IMR-90 (cell line): ENCODE results near the gene ZNF816. TPM values are rescaled to one million over a fixed set of nuclear protein-coding genes. Genes with fewer than 3 reads are reported as not detected.

Source experiments
- ATAC-seq: fragments of 200-7000 bp; cut with Tn5 transposase; 2 replicates; pipeline ENCODE4 v1.9.1; 2020; ENCODE audit warnings: low read depth, mild to moderate bottlenecking, moderate library complexity
- BruUV-seq: library from RNA; stranded (reverse); fragments of 400-500 nt; replicated peaks from 2 replicates; lab custom pipeline; 2021; lab: Mats Ljungman, UMichigan
- CTCF ChIA-PET: fragments of 300-600 bp; formaldehyde crosslinking; extraction: SDS; loops from one replicate; lab custom pipeline; 2021; ENCODE audit warnings: antibody characterized with exemption; lab: Yijun Ruan, JAX
- POLR2A ChIA-PET: fragments of 300-600 bp; sonication (Branson Sonifier 250); formaldehyde crosslinking; loops from one replicate; lab custom pipeline; 2022; ENCODE audit warnings: antibody characterized with exemption; ENCODE audit not compliant: unreplicated experiment; lab: Charles Lee
- DNase-seq: peaks from one replicate; pipeline ENCODE4 v3.0.0; 2013
- H2AFZ ChIP-seq: replicated peaks from 2 replicates; pipeline ENCODE3; 2013; ENCODE audit warnings: low read length, mild to moderate bottlenecking; ENCODE audit not compliant: poor library complexity
- H2AK5ac ChIP-seq: 2 replicates; pipeline ENCODE4 v1.6.1; 2013; ENCODE audit warnings: low read depth, low read length, inconsistent platforms
- H2AK9ac ChIP-seq: replicated peaks from 2 replicates; pipeline ENCODE3; 2013; ENCODE audit warnings: mild to moderate bottlenecking, low read depth, low read length, moderate library complexity; ENCODE audit not compliant: poor library complexity
- H2BK120ac ChIP-seq: 2 replicates; pipeline ENCODE4 v1.6.1; 2013; ENCODE audit warnings: low read depth, low read length, inconsistent platforms
- H2BK15ac ChIP-seq: 3 replicates; pipeline ENCODE4 v1.6.1; 2013; ENCODE audit warnings: low read depth, low read length, inconsistent platforms
- H2BK20ac ChIP-seq: 2 replicates; pipeline ENCODE4 v1.6.1; 2013; ENCODE audit warnings: low read depth, mild to moderate bottlenecking, inconsistent platforms, low read length, moderate library complexity
- H2BK5ac ChIP-seq: 2 replicates; pipeline ENCODE4 v1.6.1; 2013; ENCODE audit warnings: mild to moderate bottlenecking, low read depth, low read length, inconsistent platforms; ENCODE audit not compliant: poor library complexity, severe bottlenecking
- H3K14ac ChIP-seq: replicated peaks from 2 replicates; pipeline ENCODE4 v1.6.1; 2013; ENCODE audit warnings: low read depth, low read length, inconsistent platforms
- H3K18ac ChIP-seq: 2 replicates; pipeline ENCODE4 v1.6.1; 2013; ENCODE audit warnings: low read depth, low read length, control low read depth
- H3K23ac ChIP-seq: 2 replicates; pipeline ENCODE4 v1.6.1; 2013; ENCODE audit warnings: low read depth, low read length, inconsistent platforms
- H3K27ac ChIP-seq: 2 replicates; pipeline ENCODE4 v1.5.1; 2013; ENCODE audit warnings: mild to moderate bottlenecking, control low read depth, low read length; ENCODE audit not compliant: insufficient read depth
- H3K27me3 ChIP-seq: 2 replicates; pipeline ENCODE4 v1.6.1; 2013; ENCODE audit warnings: low read length; ENCODE audit not compliant: control insufficient read depth, insufficient read depth
- H3K36me3 ChIP-seq: 2 replicates; pipeline ENCODE4 v1.6.1; 2013; ENCODE audit warnings: low read length, mixed read lengths; ENCODE audit not compliant: control insufficient read depth, insufficient read depth
- H3K4ac ChIP-seq: 2 replicates; pipeline ENCODE4 v1.6.1; 2013; ENCODE audit warnings: low read depth, low read length, inconsistent platforms
- H3K4me1 ChIP-seq: 2 replicates; pipeline ENCODE4 v1.6.1; 2013; ENCODE audit warnings: low read length, mixed read lengths; ENCODE audit not compliant: control insufficient read depth, insufficient read depth
- H3K4me2 ChIP-seq: 2 replicates; pipeline ENCODE4 v1.6.1; 2013; ENCODE audit warnings: low read depth, mild to moderate bottlenecking, control low read depth, low read length, moderate library complexity
- H3K4me3 ChIP-seq: 2 replicates; pipeline ENCODE4 v1.5.1; 2013; ENCODE audit warnings: low read depth, mild to moderate bottlenecking, control low read depth, low read length, moderate library complexity; ENCODE audit not compliant: insufficient read depth
- H3K56ac ChIP-seq: 2 replicates; pipeline ENCODE4 v1.6.1; 2013; ENCODE audit warnings: low read length, inconsistent platforms; ENCODE audit not compliant: insufficient read depth; ENCODE audit errors: extremely low read depth
- H3K79me1 ChIP-seq, 2 experiments: 2 replicates each; pipeline ENCODE4 v1.6.1; 2013; ENCODE audit warnings: low read length in 2 of 2, inconsistent platforms in 1 of 2, low read depth in 1 of 2
- H3K9ac ChIP-seq: 2 replicates; pipeline ENCODE4 v1.6.1; 2013; ENCODE audit warnings: low read depth, low read length, control low read depth
- H3K9me1 ChIP-seq: 2 replicates; pipeline ENCODE4 v1.6.1; 2013; ENCODE audit warnings: low read length, inconsistent platforms; ENCODE audit not compliant: insufficient read depth
- H3K9me3 ChIP-seq: 2 replicates; pipeline ENCODE4 v1.6.1; 2013; ENCODE audit warnings: low read length; ENCODE audit not compliant: control insufficient read depth, insufficient read depth
- H4K20me1 ChIP-seq: 2 replicates; pipeline ENCODE4 v1.6.1; 2013; ENCODE audit warnings: low read length, inconsistent platforms; ENCODE audit not compliant: insufficient read depth
- H4K5ac ChIP-seq: 2 replicates; pipeline ENCODE4 v1.6.1; 2013; ENCODE audit warnings: mild to moderate bottlenecking, low read depth, low read length, control low read depth
- H4K8ac ChIP-seq, 2 experiments: 2 replicates each; pipeline ENCODE4 v1.6.1; 2013; ENCODE audit warnings: low read depth in 2 of 2, low read length in 2 of 2, control low read depth in 1 of 2, inconsistent platforms in 1 of 2
- H4K91ac ChIP-seq: 2 replicates; pipeline ENCODE4 v1.6.1; 2013; ENCODE audit warnings: low read depth, low read length, inconsistent platforms; ENCODE audit not compliant: insufficient read depth
- FOS ChIP-seq: fragments of 150-350 bp; IDR thresholded peaks from 2 replicates; pipeline ENCODE4 v1.6.1; 2016; ENCODE audit warnings: low read depth, low read length
- WGBS, 2 experiments: methylation state at CpG; one replicate each; pipeline versions ENCODE4 v1.1.5 to v1.1.7; 2013; ENCODE audit warnings: missing lambda C conversion rate in 2 of 2; ENCODE audit not compliant: insufficient read length in 1 of 2; ENCODE audit errors: extremely low coverage in 2 of 2; 5-methylcytosine and 5-hydroxymethylcytosine counted together
- dilution Hi-C: fragments of 300-500 bp; cut with HindIII; formaldehyde crosslinking; loops from one replicate; pipeline ENCODE4 v1.14.3; 2018; ENCODE audit warnings: low sequenced_read_pairs; ENCODE audit not compliant: unreplicated experiment
- in situ Hi-C: fragments of 300-500 bp; cut with MboI; formaldehyde crosslinking; loops from 3 replicates; pipeline ENCODE4 v1.14.3; 2019; ENCODE audit warnings: low sequenced_read_pairs, inconsistent platforms, mixed read lengths
- intact Hi-C: fragments of 100-400 bp; cut with micrococcal nuclease; formaldehyde crosslinking; loops from 2 replicates; pipeline ENCODE4 v1.10.0; 2022
- polyA plus RNA-seq, 3 experiments: library from polyadenylated mRNA; depleted of rRNA; stranded (reverse); fragments of >200 nt; gene quantifications; 2 replicates each; pipeline ENCODE4 v1.2.3, GENCODE V29; 2012; ENCODE audit warnings: low replicate concordance in 1 of 3
- total RNA-seq: library from RNA; depleted of rRNA; stranded (reverse); fragments of >200 nt; gene quantifications from 2 replicates; pipeline ENCODE4 v1.2.3, GENCODE V29; 2012

Gene ZNF816
- total and polyA plus RNA-seq, 2 of the 4 experiments (the other 2 are of a cell fraction), result 1.6 to 12.0 TPM

- H3K9me1 ChIP-seq, result no peaks in the 10 kb centered on the region
- CTCF ChIA-PET, result no interaction called here
- H3K36me3 ChIP-seq, result no peaks in the 10 kb centered on the region
- no peak overlapping the region for H2BK15ac ChIP-seq
- BruUV-seq, result no TSS peak
- DNase-seq (no peak), ATAC-seq (no peak)
- POLR2A ChIA-PET, result no interaction called here
- no peak overlapping the region for H3K4me2 ChIP-seq
- H3K9me3 ChIP-seq, result peaks cover 16% of the 10 kb centered on the region; the same call in 1 of the 2 replicates
- H4K5ac ChIP-seq, result no peak overlapping the region
- H4K8ac ChIP-seq, result no peak overlapping the region
- H4K20me1 ChIP-seq, result no peaks in the 10 kb centered on the region
- intact Hi-C loops, result no loop called here
- no peak overlapping the region for H3K23ac ChIP-seq
- no peak overlapping the region for H3K14ac ChIP-seq
- H2AFZ ChIP-seq, result no peak overlapping the region
- no peak overlapping the region for H3K56ac ChIP-seq
- dilution Hi-C loops, result no loop called here
- no peak overlapping the region for H2AK9ac ChIP-seq
- H3K27me3 ChIP-seq, result no peaks in the 10 kb centered on the region
- H3K18ac ChIP-seq, result no peak overlapping the region
- in situ Hi-C loops, result no loop called here
- TF ChIP-seq FOS, result no peak
- H2AK5ac ChIP-seq, result no peak overlapping the region
- no peak overlapping the region for H3K9ac ChIP-seq
- no peak overlapping the region for H3K4me3 ChIP-seq
- no peak overlapping the region for H3K4ac ChIP-seq
- no peak overlapping the region for H2BK5ac ChIP-seq
- no peak overlapping the region for H2BK120ac ChIP-seq
- no peaks in the 10 kb centered on the region for H3K4me1 ChIP-seq
- no peak overlapping the region for H2BK20ac ChIP-seq
- H4K91ac ChIP-seq, result no peak overlapping the region
- H3K79me1 ChIP-seq, result no peaks in the 10 kb centered on the region
- WGBS, 2 experiments, result 50% methylated on average over 2 of the region's 5 CpGs; no CpG with 5 or more reads in 1 of the 2 experiments
- H3K27ac ChIP-seq, result no peak overlapping the region
These were observed 41.6 kb upstream of the ZNF816 start for GRCh38 chr19:53004242-53004641.
